Inferior parietal cortex (tissue), 1 donor: ENCODE results near the gene WRAP73.

ENCODE experiments used
- DNase-seq: peaks from one replicate; pipeline ENCODE4 v3.0.0-alpha.2; 2016; ENCODE audit errors: extremely low spot score

WRAP73 gene

DNA sequence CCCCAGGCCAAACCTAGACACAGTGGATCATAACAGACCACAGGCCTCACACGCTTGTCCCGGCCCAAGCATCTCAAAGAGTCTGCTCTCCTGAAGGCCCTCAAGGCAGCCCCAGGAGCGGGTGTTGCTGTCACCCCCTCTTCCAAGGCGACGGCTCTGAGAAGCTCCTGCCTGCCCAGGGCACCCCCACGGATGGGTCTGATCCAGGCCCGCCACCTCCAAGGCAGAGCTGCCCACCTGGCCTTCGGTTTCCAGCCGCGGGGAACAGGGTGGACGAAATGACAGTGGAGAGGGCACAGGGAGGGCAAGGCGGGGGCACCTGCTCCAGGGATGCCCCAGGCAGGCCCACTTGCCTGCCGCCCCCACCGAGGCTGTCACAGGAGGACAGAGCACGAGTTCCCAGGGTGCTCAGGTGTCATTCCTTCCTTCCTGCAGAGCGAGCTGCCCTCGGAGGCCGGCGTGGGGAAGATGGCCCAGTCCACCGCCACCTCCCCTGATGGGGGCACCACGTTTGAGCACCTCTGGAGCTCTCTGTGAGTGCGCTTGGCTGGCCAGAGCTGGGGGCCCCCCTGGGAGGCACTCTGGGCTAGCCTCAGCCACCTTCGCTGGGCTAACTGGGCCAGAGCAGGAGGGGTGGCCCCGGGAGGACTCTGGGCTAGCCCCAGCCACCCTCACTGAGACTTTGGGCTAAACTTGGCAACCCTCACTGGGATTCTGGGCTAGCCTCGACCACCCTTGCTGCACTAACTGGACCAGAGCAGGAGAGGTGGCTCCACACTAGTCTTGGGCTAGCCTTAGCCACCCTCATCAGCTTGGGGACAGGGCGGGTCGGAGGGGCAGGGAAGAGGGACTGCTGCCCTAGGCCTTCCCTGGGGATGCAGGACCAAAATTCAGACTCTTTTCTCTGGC, 32.2 kb upstream of the WRAP73 start:
- no peak for DNase-seq

DNA sequence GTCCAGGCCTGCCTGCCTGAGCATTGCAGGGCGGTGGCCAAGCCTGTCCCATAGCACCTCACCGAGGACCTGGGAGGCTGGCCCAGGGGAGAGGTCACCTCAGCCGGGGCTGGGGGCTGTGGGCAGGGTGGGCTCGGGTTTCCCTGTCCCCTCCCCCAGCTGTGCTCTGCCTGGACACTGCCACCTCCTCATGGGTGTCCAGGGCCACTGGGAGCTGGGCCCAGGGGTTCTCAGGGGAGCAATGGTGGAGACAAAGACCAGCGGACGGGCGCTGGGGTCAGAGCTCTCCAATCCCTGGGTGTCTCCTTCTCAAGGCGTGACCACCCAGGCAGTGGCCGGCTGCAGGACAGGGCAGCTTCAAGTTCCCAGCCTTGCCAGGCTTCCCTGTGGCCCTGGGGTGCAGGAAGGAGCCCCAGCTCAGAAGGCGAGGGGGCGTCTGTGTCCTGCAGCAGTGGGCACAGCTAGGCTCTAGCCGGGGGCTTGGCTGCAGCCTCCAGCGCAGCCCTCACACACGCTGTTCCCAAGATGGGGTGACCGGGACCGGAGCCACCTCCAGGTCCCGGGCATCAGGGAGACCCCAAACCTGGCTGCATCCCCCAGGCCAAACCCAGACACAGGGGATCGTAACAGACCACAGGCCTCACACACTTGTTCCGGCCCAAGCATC, 31.5 kb upstream of the WRAP73 start:
- no peak for DNase-seq

DNA sequence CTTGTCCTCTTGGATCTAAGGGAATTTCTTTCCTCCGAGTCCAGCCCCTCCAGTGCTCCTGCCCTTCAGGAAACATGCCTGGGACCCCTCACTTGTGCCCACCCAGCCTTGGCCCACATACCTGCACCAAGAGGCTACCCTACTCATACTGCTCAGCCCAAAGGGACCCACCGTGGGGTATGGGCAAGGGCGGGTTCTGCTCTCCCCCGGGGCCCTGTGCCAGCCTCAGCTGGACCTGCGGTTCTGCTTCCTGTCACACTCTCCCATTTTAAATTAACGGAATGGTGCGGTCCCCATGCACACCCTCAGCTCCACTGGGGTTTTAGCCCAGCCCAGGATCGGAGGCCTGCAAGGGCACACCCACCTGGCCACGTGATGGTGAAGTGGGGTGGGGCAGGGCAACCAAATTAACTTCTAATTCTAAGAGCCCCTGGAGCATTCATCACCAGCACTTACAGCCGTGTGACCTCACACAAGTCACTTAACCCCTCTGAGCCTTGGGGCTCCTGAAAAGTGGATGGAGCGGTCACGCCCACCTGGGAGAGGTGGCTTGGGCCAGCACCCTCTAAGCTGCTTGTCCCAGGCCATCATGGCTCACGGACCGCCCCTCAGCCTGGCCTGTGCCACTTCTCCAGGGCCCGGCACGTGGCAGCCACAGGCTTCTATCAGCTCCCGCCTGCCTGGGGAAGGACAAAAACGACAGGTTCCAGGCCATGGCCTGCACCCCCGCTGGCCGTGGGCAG, 30.8 kb upstream of the WRAP73 start:
- DNase-seq = no peak

DNA sequence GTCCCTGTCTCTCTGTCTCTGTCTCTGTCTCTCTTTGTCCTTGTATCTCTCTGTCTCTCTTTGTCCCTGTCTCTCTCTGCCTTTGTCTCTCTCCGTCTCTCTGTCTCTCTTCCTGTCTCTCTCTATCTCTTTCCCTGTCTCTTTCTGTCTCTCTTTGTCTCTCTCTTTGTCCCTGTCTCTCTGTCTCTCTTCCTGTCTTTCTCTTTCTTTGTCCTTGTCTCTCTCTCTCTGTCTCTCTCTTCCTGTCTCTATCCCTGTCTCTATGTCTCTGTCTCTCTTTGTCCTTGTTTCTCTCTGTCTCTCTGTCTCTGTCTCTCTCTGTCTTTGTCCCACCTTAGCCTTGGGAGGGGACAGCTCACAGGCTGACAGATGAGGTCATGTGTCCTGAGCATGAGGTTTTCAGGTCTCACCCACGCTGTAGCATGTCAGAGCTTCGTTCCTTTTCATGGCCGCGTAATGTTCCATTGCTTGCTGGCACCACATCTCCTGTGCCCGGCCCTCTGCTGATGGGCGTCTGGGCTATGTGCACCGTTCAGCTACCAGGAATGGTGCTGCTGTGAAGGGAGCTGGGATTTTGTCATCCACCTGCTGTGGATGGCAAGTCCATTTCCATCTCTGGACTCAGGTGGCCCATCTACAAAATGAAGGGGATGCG, 30.0 kb upstream of the WRAP73 start:
- no peak for DNase-seq

DNA sequence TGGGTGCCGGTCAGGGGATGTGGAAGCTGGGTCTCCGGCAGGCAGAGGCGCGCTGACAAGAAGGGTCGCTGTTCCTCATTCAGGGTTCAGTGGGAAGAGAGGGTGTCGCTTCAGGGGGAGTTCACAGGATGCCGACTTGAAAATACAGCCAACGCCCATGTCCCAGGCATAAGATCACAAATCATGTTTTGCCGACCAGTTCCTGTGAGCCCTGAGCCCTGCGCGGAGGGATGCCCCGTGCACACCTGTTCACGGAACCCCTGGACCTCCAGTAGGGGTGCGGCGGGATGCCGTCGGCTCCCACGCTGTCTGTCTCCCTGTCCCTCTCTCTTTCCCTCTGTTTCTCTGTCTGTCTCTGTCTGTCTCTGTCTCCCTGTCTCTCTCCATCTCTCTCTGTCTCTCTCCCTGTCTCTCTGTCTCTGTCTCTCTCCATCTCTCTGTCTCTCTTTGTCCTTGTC, 29.2 kb upstream of the WRAP73 start:
- DNase-seq = no peak

DNA sequence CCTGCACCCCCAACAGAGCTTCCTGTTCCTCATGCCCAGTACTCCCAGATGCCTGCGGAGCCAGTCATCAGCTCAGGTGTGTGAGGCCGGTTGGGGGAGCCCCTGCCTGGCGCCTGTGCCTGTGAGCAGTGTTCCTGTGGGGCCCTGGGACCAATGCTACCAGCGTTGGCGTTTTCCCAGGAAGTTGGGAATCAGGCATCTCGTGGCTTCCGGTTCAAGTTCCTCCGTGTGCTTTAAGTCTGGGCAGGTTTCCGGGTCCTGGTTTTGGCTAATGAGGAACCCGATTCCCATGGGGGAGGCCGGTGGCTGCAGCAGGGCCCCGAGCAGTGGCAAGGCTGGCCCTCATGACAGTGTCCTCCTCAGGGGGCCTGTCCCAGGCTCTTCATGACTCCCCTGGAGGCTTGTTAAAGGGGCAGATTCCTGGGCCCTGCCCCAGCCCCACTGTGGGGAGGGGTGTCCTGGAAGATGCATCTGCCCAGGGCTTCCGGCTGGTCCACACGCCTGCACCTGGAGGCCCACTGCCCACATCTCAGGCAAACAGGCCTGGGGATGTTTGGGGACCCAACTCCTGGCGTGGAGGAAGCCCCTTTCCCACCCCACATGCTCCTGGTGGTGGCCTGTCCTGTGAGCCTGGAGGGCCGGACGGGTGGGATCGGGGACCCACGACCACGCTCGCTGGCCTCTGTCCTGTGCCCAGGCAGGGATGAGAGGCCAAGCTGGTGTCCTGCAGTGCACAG, 28.6 kb upstream of the WRAP73 start:
- DNase-seq = no peak

DNA sequence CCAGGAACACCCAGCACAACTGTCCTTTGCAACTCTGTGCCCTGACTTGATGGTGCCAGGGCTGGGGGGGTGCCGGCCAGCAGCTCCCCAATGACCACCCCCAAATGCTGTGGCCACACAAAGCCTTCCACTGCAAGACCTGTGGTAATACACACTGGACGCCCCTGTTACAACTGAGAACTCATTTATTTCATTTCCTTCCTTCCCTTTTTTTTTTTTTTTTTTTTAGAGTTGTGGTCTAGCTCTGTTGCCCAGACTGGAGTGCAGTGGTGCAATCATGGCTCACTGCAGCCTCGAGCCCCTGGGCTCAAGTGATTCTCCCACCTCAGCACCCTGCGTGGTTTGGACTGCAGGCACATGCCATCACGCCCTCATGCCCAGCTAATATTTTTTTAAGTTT, 27.6 kb upstream of the WRAP73 start:
- DNase-seq = no peak

DNA sequence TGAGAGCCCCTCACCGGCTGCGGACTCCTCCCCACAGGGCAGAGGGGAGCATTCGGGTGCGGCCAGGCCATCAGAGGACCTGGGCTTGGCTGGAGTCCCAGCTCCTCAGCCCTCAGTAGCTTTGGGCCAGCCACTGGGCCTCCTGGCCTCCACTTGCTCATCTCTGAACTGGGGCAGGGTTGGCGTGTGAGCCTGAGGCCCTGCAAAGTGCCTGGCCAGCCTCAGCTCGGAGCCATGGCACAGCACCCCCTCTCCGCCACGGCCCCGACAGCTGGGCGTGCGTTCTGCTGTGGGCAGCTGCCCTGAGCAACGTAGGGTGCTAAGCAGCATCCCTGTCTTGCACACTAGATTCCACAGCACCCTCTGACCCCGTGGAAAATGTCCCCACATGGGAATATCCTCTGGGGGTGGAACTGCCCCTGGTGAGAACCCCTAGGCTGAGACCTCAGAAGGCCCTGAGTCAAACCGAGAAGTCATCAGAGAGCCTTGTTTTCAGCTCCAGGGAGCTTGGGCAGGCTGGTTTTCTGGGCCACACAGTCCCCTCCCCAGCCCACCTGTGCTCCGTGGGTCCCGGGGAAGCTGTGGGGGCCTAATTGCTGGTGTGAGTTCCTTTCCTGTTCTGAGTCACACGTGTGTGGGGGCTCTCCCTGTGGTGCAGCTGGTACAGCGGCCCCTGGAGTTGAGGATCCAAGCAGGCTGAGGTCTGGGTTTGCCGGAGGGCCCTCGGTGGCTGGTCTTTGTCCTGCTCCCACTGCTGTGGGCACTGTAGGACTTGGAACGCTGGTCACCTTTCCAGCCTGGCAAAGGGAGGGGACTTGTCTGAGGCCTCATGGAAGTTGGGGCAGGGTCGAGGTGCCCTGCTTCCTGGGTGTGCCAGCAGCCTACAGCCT, 26.9 kb upstream of the WRAP73 start:
- DNase-seq = no peak

DNA sequence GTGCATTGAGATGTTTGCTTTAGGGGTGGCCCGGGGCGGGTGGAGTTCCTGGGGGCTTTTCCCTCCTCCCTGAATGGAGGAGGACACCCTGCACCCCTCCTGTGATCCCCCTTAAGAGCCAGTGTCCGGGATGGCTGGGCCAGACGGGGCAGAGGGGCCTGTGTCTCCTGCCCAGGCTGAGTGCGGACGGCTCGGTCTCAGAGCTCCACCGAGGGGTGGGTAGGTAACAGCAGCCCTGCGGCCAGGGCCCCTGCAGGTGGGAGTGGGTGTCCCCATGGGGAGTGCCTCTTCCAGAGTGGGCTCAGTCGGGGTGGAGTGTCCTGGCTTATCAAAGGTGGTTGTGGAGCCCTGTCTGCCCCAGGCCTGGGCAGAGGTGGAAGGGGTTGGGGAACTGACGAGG, 25.5 kb upstream of the WRAP73 start:
- no peak for DNase-seq

DNA sequence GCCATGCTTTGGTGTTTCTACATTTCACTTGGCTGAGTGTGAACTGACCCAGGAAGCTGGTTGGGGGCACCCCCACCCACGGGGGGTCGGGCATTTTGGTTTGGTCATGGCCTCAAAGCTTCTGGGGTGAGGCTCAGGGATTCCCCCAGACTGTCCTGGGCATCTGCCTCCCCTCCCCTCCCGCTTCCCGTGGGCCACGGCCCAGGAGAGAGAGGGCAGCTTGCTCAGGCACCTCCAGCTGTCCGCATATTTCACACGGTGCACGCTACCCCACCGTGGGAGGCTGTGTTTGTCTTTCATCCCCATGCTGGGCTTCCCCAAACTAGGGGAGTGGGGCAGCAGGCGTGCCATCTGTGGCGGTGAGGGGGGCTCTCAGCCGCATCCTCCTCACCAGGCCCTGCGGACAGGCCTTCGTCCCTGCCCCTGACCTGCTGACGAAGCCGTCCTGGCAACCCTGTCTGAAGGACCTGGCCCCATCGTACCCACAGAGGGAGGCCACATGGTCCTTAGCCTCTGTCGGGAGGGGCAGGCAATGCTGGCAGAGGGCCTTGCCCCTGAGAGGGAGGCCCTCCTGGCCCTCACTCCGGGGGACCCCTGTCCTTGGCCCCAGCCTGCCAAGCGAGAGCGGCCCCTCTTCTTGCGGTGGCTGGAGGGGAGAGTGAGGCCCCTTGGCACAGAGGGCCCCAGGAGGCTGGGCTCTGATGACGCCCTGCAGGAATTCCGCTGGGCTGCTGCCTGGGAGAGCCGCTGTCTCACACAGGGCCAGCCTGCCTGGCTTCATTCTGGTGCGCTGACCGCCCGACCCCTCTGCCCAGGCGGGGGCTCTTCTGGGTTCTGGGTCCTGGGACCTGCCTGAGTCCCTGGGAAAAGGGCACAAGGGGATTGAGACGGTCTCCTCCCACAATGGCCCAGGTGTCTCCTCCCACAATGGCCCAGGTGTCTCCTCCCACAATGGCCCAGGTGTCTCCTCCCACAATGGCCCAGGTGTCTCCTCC, 24.5 kb upstream of the WRAP73 start:
- DNase-seq = no peak

DNA sequence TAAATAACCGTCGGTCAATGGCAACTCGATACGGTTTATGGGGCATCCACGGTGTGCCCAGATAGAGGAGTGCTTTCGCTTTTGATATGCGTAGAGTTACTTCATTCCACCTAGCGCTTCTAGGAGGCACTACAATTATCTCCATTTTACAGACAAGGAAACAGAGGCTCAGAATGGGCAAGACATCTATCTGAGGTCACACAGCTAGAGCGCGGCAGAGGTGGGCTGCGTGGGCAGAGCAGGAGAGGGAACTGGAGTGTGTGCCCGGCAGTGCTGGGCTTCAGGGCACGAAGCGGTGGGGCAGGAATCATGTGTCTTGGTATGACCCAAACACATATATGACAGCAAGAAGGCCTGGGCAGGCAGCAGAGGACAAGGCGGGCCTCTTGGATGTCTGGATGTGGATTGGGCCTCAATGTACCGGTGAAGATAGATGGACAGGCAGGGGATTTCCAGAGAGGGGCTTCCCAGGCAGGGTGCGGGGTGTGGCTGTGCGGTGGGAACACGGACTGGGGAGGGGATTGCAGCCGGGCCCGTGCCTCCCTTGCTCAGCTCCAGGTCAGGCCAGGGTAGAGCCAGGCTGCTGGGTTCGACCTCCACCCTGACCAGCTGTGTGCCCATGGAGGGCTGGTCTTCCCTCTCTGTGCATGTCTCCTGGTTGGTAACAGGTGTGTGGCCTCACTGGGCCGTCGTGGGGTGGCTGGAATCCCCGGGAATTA, 23.6 kb upstream of the WRAP73 start:
- no peak for DNase-seq

DNA sequence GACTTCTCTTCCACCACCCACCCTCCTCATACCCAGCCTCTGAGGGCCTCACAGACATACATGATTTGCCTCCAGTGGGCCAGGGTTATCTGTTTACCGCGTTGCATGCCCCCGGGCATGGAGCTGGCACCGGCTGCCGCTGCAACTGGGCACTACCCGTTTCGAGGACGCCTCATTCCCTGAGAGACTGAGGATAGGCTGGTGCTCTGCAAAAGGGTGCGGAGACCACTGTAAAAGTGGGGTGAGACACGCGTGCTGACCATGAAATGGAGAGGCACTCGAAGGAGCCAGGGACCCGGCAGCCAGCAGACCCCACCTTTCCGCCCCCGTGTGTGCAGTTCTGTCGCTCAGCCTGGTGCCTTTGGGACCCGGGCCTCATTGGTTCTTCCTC, 23.1 kb upstream of the WRAP73 start:
- no peak for DNase-seq

DNA sequence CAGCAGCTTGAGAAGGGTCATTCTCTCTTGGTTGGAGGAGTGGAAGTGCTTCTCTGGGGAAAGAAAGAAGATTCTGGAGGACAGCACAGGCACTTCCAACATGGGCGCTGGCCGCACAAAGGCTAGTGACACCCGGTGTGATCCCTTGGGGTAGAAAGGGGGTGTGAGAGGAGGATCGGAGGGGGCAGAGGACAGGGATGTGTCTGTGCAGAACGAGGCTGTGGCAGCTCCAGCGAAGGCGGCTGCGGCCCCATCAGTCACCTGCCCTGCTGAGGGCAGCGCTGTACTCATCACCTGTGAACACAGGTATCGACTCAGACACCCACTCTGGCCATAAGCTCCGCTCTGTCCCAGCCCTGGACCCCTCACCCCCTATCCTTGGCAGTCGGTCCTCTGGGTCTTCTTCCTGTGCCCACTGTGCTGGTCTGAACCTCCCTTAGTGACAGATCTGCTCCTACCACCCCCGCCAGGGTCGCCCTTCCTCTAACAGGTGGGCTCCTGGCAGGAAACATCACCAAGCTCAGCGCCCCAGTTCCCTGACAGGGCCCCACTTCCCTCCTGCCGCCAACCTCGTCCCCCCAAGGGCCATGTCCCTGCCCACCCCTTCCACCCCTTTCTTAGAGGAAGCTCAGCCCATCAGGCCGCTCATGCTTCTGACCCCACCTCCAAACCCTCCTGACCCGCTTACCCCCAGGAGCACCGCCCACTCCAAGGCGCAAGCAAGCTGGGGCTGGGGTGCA, 22.5 kb upstream of the WRAP73 start:
- no peak for DNase-seq

DNA sequence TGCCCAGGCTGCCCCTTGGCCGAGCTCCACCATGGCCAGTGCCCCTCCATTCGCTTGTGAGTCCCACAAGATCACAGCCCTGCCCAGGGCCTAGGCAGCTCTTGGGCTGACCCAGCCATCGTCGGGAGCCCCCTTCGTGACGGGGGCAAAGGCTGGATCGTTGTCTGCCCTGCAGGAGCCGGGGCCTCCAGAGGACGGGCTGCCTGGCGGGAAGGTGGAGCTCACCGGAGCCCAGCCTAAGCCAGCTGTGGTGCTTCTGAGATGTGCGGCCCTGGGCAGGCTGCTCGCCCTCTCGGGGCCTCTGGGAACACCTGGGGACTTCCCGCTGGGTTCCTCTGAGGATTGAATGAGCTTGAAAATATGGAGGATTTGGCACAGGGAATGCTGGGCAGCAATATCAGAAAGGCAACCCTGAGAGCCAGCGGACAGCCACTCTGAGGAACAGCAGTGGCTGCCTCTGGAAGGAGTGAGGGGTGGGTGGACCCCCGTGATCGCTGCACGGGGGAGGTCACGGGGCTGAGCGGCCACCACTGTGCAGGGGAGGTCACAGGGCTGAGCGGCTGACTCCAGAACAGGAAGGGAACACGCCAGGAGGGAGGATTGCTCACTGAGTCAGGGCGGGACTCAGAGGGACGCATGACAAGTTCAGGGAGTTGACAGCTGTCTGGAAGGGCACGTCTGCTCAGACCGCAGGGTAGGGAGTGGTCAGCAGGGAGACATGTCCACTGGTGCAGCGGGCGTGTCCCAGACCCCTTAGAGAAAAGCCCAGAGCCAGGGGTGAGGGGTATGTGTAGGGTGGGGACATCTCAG, 21.7 kb upstream of the WRAP73 start:
- DNase-seq = no peak

DNA sequence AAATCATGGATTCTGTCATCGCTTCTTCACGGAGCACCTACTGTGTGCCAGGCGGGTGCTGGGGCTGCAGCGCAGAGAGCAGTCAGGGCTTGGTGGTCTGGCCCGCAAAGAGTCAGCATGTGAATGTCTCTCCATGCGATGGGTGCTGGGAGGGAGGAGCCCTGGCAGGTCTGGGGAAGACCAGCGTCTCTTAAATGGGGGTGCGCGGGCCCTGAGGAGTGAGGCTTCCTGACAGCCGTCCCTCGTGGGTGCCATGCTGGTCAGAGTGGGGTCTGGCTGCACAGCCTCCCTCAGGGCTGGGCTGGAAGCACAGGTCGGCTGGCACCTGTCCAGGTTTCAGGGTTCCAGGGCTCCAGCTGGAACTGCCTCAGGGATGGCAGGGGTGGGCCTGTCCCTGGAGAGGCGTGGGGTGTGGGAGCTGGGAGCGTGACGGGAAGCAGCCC, 20.9 kb upstream of the WRAP73 start:
- no peak for DNase-seq

DNA sequence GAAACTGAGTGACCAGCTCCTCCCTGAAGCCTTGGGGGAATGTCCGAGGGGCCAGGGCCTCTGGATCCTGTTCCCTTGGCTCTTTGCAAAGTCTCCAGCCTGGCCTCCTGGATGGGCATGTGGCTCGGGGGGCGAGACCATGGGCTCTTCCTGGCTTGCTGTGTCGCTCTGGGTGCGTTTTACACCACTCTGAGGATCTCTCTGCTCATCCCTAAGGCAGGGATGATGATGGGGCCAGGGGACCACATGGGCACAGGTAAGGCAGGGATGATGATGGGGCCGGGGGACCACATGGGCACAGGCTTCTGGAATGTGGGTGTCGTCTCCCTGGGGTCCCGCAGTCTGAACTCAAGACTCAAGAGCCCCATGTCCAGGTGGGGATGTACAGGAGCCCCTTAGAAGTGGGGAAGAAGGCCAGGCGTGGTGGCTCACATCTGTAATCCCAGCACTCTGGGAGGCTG, 20.1 kb upstream of the WRAP73 start:
- DNase-seq = no peak

DNA sequence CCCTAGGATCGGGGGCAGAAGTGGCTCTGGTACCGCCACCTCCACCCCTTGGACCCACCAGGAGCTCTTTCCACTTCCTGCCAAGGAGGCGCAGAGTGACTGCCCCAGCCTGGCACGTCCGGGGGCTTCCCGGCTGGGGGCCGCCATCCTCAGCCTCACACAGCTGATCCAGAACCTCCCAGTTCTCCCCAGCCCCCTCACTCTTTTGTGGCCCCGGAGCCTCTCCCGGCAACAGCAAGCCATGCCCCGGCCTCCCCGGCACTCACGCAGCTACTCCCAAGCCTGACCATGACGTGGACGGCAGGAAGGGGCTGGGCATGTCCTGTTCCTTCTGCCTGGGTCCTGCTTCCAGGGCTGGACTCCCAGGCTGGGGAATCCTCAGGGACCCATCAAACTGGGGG, 19.5 kb upstream of the WRAP73 start:
- DNase-seq = no peak
